HL-60 (cell line): Measurements from ENCODE around the gene CD151.

Source experiments
- CTCF ChIP-seq: IDR thresholded peaks from one replicate; pipeline ENCODE4 v1.5.1; 2011; ENCODE audit warnings: low read length, control low read depth, inconsistent platforms; ENCODE audit not compliant: insufficient read depth
- GABPA ChIP-seq: IDR thresholded peaks from 2 replicates; pipeline ENCODE4 v1.6.1; 2012; ENCODE audit warnings: low read depth
- POLR2AphosphoS5 ChIP-seq: IDR thresholded peaks from 2 replicates; pipeline ENCODE4 v1.6.1; 2012; ENCODE audit warnings: low read depth
- REST ChIP-seq: IDR thresholded peaks from 2 replicates; pipeline ENCODE4 v1.6.1; 2012; ENCODE audit warnings: low read depth; ENCODE audit not compliant: insufficient replicate concordance
- SPI1 ChIP-seq: IDR thresholded peaks from 2 replicates; pipeline ENCODE4 v1.6.1; 2012; ENCODE audit warnings: low read depth, mild to moderate bottlenecking, borderline replicate concordance

- no peak for TF ChIP-seq CTCF
- TF ChIP-seq REST, result no peak
- TF ChIP-seq POLR2AphosphoS5, result no peak
- no peak for TF ChIP-seq SPI1
- TF ChIP-seq GABPA, result no peak
Measured at GRCh38 chr11:834371-835316, 1.9 kb downstream of the CD151 start.
